GM20431 (cell line): ENCODE measurements around the gene GYG2.
"Not testable (repeated sequence)": the region's sequence is repeated elsewhere in the genome, so short reads cannot be mapped to it uniquely, and the experiment has no call there.

Source experiments
- in situ Hi-C: fragments of 300-500 bp; cut with MseI, MboI; formaldehyde crosslinking; loops from one replicate; pipeline ENCODE4 v1.15.0; 2020; ENCODE audit warnings: low sequenced_read_pairs; ENCODE audit not compliant: unreplicated experiment

The GYG2 gene

DNA sequence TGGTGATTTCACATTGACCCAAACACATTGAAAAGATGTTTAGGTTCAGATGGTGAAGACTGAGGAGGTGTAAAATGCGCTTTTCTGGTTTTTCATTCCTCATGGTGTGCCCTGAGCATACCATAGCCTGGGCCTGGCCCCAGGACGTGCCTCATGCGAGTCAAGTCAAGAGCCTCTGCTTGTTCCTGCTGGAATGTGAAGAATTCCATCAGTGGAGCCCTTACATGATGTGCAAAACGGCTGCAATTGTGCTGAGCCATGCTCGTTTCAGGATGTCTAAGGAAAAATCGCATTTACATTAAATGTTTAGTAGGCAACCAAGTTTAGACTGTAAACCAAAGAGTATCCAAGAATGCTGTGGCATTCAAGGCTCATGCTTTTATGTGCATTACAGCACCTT, 34.9 kb downstream of the GYG2 start:
- in situ Hi-C loops = no loop called here

DNA sequence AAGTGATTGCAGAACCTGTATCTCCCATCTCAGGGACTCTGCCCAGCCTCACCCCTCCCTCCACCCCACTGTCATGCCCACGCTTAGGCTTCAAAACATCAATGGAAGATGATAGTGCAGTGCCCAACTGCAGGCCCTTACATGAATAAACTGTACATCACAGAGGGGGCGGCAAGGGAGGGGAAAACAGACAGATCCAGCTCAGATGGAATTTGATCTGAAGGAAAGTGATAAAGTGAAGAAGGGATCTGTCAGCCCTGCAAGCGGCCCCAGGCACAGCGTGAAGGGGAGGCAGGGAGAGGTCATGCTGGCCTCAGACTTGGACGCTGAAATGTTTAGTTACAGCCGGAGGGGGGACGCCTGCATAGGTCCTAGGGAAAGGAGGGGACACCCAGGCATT, 38.5 kb downstream of the GYG2 start:
- in situ Hi-C loops = no loop called here

DNA sequence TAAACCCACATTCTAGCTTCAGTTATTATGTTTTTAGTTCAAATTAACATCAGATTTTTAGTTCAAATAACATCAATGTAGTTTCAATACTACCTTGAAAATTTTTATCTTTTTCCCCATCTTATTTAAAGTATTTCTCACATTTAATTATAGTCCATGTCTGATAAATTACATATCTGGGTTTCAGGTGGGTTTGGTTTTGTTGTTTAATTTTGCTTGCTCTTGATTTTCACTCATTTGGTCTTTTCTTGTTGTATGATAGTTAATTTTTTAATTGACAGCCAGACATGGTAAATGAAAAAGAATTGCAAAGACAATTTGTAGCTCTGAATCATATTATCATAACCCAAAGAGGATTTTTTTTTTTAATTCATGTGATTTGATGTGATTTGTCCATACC, 41.9 kb downstream of the GYG2 start:
- in situ Hi-C loops = no loop called here

DNA sequence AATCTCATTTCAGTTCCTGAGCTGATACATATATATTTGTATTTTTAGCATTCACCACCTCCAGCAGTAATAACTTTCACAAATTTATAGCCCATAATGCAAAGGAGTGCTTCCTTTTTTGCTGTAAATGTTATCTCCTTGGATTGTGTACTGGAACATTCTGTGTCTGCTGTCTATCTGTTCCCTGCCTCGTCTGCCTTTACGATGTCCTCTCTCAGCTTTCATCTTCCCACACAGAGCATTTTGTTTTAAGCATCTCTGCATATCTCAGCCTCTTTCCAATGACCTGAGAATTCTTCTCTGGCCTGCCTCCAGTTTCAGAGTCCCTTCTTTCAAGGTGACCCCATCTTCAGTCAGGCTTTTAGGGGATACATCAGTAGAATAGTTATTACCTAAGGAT, 43.1 kb downstream of the GYG2 start:
- in situ Hi-C loops = no loop called here

DNA sequence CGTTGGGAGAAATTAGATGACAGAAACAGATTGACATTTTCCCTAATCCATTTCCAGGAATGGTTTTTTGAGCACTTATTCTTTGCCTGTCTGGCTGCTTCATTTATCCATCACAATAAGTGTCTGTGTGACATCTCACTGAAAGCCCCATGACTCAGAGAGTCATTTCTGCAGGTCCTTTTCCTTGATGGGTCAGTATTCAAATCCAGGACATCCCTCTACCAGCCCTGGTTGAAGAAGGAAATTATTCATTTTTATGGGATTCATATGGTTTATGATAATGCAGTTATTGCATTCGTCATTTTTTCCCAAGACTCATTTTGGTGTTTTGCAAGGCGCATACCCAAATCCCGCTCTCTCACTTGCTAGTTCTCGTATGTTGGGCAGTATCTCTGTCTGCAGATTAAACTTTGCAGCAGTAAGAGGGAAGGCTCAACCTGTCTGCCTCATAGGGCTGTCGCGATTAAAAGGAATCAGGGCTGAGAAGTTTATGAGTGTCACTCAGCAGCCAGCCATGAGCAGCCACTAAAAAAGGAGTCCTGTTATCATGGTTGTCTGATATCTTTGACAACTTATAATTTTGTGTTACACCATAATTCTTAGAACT, 44.0 kb downstream of the GYG2 start:
- in situ Hi-C loops = no loop called here

DNA sequence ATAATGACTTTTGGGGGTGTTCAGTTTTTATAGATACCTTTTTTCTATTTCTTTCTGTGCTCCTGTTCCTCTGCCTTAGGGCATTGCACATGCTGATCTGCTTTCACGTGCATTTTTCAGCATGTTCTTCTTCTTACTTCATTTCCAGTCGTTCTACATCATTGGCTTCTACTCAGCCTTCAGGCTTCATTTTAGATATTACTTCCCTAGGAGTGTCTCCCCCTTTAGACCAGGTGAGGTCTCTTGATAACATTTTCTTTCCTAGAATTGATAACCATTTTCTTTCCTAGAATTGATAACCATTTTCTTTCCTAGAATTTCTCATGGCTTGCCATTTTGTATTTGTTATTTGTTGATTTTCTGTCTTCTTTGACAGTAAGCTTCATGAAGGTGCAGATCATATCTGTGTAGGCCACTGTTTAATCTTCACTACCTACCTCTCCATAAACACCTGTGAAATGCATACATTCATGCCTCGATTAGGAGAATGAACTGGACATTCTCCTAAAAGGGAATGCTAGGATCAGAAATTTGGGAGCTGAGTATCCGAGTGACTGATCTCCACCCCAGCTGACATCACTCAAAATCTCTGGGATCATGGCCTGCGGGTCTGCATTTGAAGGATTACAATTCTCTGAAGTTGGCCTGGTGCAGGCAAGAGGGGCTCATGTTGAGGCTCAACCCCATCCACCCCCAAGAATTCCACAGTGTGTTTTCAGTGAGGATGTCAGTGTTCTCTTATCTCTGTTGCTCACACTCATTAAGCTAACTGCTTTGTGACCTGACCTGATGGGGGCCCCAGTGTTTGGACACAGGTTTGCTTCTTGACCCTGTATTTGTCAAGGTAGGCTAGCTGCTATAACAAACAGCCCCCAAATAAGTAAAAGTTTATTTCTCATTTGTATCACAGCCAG, 45.7 kb downstream of the GYG2 start:
- in situ Hi-C loops = no loop called here

DNA sequence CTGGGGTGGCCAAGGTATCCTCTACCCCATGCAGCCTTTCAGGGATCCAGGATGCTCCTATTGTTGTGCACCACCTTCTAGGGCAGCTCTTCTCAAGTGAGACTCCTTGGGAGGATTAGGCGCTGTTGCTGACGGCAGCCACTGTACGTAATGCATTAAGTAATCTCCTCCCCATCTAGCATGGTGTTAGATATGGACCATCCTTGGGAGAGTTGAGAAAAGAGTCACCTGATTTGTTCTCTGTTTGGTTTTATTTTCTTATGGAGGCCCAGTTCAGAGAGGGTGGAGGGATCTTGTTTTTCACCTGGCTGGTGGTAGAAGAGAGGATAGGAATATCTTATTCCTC, 46.4 kb downstream of the GYG2 start:
- in situ Hi-C loops = no loop called here

DNA sequence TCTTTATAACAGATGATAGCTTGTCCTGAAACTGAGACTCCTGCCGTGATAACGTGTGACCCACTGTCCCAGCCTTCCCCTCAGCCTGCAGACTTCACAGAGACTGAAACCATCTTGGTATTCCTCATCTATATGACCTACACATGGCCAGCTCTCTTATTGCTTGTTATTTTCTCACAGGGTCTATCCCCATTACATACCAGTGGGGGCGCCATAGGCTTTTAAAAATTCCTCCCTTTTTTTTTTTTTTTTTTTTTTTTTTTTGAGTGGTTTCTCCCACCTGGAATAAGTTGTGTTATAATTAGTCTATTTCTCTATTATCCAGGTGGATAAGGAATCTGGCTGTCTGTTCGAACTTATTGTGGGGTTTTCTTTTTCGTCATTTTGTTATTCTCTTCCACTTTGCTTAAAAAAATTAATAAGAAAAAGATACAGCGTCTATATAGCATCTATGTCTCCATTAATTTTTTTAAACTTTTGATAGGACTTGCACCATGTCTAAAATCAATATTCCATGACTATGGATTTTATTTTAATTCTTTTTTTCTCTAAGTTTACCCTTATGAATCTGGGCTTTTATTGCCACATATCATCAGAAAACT, 47.2 kb downstream of the GYG2 start:
- in situ Hi-C loops = no loop called here

DNA sequence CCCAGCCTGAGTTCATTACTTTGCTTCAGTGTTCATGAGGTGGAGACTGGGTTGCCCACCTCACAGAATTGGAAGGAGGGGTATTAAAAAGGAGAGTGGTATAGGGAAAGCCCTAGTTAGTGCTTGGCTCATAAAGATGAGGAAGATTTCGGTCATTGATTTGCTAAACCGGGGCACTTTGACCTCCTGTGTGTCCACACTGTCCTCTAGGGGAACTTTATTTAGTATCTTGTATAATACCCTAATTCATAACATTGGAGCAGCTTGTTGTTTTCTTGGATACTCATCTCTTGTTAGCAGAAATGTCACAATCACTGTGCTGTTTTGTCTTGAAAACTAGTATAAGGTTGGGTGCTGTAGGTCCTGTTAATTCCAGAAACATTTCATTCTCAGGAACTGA, 49.8 kb downstream of the GYG2 start:
- in situ Hi-C loops = no loop called here

DNA sequence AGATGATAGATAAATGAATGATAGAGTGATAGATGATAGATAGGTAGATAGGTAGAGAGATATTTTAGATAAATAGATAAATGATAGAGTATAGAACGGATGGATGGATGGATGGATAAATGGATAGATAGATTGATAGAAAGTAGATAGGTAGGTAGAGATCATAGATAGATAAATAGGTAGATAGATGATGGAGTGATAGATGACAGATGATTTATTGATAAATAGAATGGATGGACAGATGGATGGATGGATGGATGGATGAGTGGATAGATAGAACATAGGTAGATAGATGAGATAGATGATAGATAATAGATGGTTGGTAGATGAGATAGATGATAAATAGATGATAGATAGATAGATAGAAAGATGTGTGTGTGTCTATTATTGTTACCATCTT, 50.9 kb downstream of the GYG2 start:
- in situ Hi-C loops = no loop called here

DNA sequence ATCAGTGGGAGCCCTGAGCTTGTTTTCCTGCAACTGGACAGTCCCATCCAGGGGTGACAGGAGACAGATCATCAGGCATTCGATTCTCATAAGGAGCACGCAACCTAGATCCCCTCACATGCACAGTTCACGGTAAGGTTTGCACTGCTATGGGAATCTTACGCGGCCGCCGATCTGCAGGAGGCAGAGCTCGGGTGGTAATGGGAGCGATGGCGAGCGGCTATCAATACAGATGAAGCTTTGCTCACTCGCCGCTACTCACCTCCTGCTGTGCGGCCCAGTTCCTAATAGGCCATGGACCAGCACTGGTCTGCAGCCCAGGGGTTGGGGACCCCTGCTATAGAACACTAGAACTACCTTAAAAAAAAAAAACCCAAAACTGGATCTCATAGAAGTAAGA, 55.0 kb downstream of the GYG2 start:
- in situ Hi-C loops = no loop called here

DNA sequence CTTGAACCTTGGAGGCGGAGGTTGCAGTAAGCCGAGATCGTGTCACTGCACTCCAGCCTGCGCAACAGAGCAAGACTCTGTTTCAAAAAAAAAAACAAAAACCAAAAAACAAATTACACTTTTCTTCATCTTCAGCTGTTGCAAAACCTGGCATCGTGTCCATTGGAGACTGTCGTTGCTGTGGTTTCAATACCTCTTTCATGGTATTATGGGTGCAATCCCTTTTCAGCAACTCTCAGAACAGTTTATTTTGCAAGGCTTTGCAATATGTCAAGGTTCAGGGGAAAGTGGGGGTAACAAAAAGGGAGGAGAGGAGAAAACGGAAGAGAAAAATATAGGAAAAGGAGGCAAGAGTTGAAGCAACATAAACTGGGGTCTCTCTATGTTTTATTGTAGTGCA, 59.6 kb downstream of the GYG2 start:
- in situ Hi-C loops = no loop called here

DNA sequence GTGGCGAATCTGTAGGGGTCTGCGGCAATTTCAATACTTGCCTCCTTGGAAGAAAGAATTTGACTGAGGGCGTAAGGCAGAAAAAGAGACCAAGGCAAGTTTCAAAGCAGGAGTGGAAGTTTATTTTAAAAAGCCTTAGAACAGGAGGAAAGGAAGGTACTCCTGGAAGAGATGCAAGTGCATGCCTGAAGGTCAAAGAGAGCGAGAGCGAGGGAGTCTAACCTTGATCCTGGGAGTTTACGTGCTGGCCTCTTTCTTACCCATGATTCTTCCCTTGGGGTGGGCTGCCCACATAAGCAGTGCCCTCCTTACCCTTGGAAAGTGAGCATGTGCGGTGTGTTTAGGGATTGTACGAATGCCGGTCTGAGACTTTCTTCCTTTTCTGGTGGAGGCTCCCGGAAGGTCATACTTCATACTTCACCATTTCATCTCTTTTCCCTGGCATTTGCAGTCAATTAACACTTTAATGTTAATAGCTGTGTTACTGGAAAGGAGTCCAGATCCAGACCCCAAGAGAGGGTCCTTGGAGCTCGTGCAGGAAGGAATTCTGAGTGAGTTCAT, 60.4 kb downstream of the GYG2 start:
- in situ Hi-C loops = no loop called here

DNA sequence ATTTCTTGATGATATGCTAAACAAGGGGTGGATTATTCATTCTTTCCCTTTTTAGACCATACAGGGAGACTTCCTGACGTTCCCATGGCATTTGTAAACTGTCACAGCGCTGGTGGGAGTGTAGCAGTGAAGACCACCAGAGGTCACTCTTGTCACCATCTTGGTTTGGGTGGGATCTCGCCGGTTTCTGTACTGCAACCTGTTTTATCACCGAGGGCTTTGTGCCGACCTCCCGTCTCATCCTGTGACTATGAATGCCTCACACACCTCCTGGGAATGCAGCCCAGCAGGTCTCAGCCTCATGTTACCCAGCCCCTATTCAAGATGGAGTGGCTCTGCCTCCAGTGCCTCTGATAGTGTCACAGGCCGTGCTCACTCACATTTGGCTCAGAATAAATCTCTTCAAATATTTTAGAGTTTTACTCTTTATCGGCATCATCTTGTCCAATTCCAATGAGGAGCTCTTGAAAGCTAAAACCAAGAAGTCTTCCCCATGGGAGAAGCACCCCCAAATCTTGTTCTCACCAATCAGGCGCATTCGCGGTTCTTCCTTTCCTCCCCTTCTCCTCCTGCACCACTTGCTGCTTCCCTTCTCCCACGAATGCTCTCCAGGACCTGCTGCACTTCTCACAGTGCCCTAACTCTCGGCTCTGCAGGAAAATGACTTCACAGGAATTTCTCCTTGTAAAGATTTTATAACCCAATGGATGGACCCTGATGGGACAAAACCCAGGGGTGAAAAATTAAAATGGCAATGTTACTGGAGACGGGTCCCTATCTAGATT, 61.2 kb downstream of the GYG2 start:
- in situ Hi-C loops = not testable (repeated sequence)

DNA sequence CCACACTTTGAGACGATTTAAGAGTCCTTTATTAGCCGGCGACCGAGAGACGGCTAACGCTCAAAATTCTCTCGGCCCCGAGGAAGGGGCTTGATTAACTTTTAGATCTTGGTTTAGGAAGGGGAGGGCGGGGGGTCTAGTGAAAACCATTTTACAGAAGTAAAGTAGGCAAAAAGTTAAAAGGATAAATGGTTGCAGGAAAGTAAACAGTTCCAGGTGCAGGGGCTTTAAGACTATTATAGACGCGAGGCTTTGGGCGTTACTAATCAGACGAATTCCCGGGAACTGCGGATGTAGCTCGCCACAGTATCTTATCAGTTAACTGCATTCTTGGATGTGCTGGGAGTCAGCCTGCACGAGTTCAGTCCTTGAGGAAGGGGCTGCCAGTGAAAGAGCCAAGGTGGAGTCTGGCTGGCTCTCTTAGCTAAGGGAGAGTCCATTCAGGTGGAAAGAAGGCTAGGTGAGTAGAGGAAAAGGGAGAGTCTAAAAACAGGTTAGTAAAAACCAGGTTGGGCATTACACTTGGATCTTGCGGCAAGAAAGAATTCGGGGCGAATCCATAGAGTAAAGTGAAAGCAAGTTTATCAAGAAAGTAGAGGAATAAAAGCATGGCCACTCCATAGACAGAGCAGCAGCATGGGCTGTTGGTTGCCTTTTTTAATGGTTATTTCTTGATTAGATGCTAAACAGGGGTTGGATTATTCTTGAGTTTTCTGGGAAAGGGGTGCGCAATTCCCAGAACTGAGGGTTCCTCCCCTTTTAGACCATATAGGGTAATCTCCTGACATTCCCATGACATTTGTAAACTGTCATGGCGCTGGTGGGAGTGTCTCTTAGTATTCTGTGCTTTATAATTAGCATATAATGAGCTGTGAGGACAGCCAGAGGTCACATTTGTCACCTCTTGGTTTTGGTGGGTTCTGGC, 62.1 kb downstream of the GYG2 start:
- in situ Hi-C loops = not testable (repeated sequence)

DNA sequence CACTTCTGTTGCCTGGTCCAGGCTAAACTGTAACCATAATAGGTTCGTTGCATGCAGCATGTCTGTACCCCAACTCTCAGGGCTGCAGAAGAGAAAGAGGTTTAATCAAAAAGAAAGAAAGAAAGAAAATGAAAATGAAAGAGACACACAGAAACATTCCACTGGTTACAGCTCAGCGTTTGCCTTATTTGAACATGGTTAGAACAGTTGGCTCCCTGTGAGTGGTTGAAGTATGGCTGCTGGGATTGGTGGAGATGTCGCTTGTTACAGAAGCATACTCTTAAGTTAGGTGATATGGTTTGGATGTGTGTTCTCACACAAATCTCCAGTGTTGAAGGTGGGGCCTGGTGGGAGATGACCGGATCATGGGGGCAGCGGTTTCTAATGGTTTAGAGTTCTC, 64.1 kb downstream of the GYG2 start:
- in situ Hi-C loops = no loop called here

DNA sequence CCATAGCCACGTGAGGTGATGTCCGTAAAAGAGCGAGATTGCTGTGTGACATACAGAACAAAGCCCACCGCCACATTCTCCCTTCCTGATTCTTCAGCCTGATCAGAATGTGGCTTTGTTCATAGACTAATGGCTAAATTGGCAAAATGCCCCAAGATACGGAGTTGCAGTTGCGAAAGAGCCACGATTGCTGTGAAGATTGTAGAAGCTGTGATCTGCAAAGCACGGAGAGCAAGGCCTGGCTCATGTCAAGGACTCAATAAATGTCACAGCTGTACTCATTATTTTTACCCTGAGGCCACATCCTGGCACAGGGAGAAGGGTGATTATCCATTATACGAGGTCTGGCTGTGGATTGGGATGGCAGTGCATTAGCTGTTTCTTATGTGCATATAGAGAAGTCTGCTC, 66.2 kb downstream of the GYG2 start:
- in situ Hi-C loops = no loop called here

DNA sequence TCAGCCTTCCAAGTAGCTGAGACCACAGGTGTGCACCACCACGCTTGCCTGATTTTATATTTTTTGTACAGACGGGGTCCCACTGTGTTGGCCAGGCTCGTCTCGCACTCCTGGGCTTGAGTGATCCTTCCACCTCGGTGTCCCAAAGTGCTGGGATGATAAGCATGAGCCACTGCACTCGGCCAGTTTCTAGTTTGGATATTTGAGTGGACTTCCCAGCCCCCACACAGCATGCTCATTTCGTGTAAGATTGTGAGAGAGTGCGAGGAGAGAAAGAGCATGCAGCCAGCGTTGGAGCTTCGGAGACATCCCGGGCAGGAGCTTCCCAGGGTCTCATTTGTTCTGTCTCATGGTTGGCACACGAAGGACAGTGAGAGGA, 68.6 kb downstream of the GYG2 start:
- in situ Hi-C loops = no loop called here
